ENCODE data around the gene OR4M2.
"Not testable (repeated sequence)": the region's sequence is repeated elsewhere in the genome, so short reads cannot be mapped to it uniquely, and the experiment has no call there.

OR4M2 gene

GRCh38 chr15:22080227-22080626 lies at the start of gene OR4M2:
Gene OR4M2, plus strand, starts transcription at chr15:22080527. Its CDS starts 98 bp downstream, at chr15:22080625.
- DNase-seq = not testable (repeated sequence)

GRCh38 chr15:22069267-22069666 lies 11.1 kb upstream of the OR4M2 start:
- DNase-seq = not testable (repeated sequence)

GRCh38 chr15:22081386-22081785 lies 1.1 kb downstream of the OR4M2 start:
- not testable (repeated sequence) for DNase-seq

GRCh38 chr15:22098616-22099253 lies 18.4 kb downstream of the OR4M2 start:
- not testable (repeated sequence) for DNase-seq

GRCh38 chr15:22099289-22099891 lies 19.1 kb downstream of the OR4M2 start:
- DNase-seq = not testable (repeated sequence)

- not testable (repeated sequence) for DNase-seq
Observed at GRCh38 chr15:22122033-22122432, 41.7 kb downstream of the OR4M2 start.

All from hippocampal formation (tissue), 2 donors.